Measurements from ENCODE around the gene KIR2DL1. TPM values are rescaled to one million over a fixed set of nuclear protein-coding genes. Genes with fewer than 3 reads are reported as not detected.

The KIR2DL1 gene
- total RNA-seq, 4 donors from 2014 or later, result not detected

Other genes starting within 250 kb of the KIR2DL1 start
- 1 to 10 TPM in 1 of 4 donors, under 1 TPM in 2, not detected in 1; 0.17 to 1.8 (median 0.93) TPM for gene LILRA2, start 196.0 kb upstream of the KIR2DL1 start, total RNA-seq
- under 1 TPM in 1 of 4 donors, not detected in 3; 0.23 TPM for gene LILRA1, start 176.2 kb upstream of the KIR2DL1 start, total RNA-seq
- under 1 TPM; 0.10 to 0.69 (median 0.50) TPM for gene LILRB1, start 139.3 kb upstream of the KIR2DL1 start, total RNA-seq
- 1 to 10 TPM in 1 of 4 donors, under 1 TPM in 3; 0.15 to 1.6 (median 0.78) TPM for gene LILRB4, start 106.8 kb upstream of the KIR2DL1 start, total RNA-seq
- gene KIR3DL3, start 45.4 kb upstream of the KIR2DL1 start, total RNA-seq, result not detected
- gene KIR2DL3, start 31.3 kb upstream of the KIR2DL1 start, total RNA-seq, result not detected
- gene KIR2DL4, start 33.8 kb downstream of the KIR2DL1 start, total RNA-seq, result not detected
- not detected for gene KIR3DL1, start 46.7 kb downstream of the KIR2DL1 start, total RNA-seq
- not detected for gene KIR2DS4, start 62.9 kb downstream of the KIR2DL1 start, total RNA-seq
- under 1 TPM in 1 of 4 donors, not detected in 3; 0.19 TPM for gene KIR3DL2, start 80.7 kb downstream of the KIR2DL1 start, total RNA-seq
- 1 to 10 TPM in 1 of 4 donors, not detected in 3; 1.1 TPM for gene FCAR, start 104.4 kb downstream of the KIR2DL1 start, total RNA-seq
- not detected for gene NCR1, start 136.4 kb downstream of the KIR2DL1 start, total RNA-seq
- not detected for gene NLRP7, start 177.7 kb downstream of the KIR2DL1 start, total RNA-seq
- gene NLRP2, start 196.6 kb downstream of the KIR2DL1 start, total RNA-seq, result 10 to 100 TPM in 1 of 4 donors, 1 to 10 TPM in 3; 1.0 to 10.9 (median 7.4) TPM